Stimulated activated CD8-positive, alpha-beta memory T cell treated with anti-CD3 and anti-CD28 coated beads, Interleukin-12 subunit alpha, Interleukin-12 subunit beta, amount 100 ng/mL, for 24 hours (primary cell): Measurements from ENCODE around the gene TSPAN14.

ENCODE experiments used
- DNase-seq: peaks from one replicate; pipeline ENCODE4 v3.0.0-alpha.2; 2020; ENCODE audit errors: extremely low read depth

The TSPAN14 gene

DNA sequence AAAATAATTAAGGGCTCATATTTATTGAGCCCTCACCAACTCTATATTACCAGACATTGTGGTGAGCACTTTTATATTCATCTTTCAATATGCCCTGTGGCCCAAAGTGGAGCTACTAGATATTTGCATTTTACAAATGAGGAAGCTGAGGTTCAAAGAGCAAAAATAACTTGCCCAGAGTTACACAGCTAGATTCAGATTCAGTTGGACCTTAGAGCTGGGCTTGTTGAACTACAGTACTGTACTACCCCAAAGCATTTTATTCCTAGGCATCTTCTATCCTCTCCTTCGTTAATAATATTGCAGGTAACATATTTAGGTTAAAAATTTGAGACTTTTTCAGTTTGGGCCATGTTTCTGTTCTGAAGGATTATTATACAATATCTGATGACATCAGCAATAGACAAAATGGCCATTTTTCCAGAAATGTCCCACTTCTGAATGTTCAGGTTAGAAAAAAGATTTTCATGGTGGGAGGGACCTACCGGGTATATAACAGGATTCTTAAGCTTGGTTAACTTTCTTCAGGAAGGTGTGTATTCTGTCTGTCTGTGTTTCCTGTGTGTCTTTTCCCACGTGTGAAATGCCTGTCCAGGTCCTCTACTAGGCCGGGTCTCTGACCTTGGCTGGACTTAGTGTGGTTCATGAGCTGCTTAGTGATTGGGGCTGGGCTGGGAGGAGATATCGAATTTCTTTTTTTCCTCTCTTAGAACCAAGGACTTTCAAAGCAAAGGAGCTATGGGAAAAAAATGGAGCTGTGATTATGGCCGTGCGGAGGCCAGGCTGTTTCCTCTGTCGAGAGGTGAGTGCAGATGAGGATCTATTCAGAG is 32.2 kb upstream of the TSPAN14 start:
- no peak for DNase-seq

DNA sequence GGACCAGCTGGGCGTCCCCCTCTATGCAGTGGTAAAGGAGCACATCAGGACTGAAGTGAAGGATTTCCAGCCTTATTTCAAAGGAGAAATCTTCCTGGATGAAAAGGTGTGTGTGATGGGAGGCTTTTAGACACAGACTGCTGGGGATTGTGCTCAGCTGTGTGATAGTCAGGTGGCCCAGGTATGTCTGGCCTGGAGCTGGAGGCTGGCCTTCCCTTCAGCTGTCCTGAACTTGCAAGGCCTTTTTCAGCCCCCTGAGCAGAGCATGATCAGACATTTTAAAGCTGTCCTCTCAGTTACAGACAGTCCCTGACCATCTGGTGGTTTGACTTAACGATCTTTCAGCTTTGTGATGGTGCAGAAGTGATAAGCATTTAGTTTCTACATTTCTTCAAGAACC is 28.2 kb upstream of the TSPAN14 start:
- no peak for DNase-seq

DNA sequence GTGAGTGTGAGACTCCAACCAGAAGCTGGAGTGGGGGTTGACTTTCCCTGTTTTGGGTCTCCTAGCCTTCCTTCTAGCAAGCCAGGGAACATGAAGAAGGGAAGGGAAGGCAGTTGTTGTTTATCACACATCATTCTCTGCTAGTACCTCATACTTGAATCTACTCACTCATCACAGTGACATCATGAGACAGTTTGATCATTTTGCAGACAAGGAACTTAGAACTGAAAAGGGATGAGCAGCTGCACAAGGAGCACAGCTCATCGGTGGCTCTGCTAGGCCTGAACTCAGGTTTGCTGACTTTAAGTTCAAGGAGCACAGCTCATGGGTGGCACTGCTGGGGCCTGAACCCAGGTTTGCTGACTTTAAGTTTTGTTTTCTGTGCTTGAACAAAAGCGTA is 26.6 kb upstream of the TSPAN14 start:
- no peak for DNase-seq

DNA sequence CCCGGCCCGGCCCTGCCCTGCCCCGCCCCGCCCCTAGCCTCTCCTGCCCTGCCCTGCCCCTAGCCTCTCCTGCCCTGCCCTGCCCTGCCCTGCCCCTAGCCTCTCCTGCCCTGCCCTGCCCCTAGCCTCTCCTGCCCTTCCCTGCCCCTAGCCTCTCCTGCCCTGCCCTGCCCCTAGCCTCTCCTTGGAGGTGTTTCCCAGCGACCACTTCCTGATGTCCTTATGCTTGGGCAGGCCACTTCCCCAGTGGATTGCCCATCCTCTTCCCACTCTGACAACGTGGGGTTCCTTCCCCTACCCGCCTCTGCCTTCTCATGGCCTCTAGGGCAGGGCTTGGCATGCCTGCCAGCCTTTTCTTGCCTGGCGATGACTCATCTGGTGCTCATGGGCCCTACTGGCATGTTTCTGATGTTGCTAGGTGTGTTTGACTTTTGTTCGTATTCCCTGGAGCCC is 24.6 kb upstream of the TSPAN14 start:
- DNase-seq: no peak

DNA sequence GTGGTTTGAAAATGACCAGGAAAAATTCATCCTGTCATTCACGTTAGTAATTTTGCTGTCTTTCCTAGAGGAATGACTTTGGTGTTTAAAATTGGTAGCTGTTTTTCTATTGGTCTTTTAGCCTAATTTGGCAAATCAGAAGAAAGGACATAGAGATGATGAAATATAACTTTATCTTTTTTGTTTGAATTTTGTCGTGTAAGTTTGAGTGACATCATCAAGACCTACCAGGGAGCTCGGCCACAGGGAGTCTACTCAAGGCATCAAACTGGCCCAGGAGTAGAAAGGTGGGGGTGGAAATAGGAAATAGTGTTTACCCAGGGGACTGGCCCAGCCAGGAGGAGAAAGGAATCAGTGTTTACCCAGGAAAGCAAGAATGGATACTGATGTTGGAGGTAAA is 21.0 kb upstream of the TSPAN14 start:
- no peak for DNase-seq

DNA sequence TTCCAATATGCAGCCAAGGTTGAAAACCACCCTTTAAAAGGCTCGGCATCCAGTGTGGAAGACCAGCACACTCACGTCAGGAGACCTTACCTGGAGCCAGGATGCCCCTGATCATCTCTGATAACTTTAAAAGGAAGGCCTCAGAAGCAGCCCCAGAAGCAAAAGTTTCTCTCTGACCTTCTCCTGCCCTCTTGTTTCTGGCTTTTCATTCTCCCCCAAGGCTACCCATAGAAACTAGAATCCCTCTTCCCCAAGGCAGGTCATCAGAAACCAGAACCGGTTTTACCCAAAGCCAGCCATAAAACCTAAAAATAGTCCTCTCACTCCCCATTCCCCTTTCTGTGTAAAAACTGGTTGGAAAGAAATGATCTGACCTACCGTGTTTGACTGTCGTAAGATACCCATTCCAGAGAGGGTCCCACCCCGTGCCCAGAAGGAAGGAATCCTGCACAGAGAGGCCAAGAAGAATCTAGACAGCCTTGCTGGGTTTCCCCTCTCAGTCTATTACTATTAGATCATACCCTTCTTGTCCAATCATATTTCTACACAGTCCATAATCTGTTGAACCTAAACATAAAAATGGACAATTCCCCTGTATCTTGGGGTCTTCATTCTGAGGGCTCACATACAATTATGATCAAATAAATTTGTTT is 17.5 kb upstream of the TSPAN14 start:
- no peak for DNase-seq

DNA sequence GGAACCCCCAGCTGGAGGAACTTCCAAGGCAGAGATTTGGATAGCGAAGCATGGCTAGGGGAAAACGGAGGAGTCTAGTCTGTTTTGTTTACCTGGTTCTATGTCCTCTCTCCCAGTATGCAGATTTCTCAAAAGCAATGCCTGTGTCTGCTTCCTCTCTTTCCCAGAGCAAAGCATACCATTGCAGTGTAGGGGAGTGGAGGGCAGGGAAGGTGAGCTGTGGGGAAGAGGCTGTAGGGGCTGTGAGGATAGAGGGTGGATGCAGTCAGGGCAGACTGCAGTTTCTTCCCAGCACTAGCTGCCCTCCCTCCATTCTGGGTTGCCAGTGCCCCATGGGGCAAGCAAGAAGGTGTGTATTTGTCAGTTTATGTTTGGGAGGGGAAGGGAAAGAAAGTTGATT is 16.9 kb upstream of the TSPAN14 start:
- DNase-seq: no peak

DNA sequence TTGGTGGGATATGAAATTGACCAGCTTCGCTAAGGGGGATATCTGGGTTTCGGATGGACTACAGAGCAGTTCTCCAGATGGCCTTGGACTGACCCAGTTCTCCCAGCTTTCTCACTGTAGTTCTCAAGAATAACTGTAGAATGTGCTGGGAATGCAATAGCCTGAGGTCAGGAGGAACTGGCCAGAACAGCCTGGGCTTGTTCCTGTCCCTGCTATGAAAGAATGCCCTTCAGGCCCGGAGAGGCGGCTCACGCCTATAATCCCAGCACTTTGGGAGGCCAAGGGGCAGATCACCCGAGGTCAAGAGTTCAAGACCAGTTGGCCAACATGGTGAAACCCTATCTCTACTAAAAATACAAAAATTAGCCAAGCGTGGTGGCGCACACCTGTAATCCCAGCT is 12.3 kb upstream of the TSPAN14 start:
- no peak for DNase-seq

DNA sequence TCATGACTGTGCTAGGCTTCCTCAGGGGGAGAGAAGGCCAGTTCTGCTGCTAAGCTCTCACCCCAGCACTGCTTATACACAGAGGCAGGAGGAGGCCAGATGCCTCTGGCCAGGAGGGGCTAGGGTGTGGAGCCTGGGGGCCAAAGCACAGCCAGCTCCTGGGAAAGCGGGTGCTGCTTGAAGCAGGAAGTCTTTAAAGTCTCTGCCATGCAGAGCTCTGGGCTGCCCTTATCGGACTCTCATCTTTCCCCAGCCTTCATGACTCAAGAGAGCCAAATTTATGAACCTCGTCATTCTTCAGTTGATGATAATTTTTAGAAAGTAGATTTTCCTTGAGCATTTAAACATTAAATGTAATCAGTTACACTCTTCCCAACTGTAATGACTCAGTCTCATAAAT is 11.2 kb upstream of the TSPAN14 start:
- no peak for DNase-seq

DNA sequence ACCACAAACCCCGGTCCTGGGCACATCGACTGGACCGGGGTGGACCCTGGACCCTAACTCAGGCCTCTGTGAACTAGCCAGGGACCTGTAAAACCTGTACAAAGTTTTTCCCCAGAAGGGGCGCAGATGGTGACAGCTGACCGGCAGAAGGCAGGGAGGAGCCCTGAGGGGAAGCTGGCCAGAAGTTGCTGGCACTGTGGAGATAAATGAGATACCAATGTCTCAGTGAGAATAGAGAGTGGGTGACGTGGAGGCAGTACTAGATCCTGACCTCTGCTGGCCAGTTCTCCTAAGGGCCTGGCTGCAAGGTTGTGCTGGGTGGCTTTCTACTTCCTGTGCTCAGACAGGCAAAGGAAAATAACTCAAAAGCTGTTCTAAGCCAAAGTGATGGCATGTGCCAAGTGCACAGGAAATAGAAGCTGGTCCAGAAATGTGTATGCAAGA is 10.6 kb upstream of the TSPAN14 start:
- DNase-seq: no peak

DNA sequence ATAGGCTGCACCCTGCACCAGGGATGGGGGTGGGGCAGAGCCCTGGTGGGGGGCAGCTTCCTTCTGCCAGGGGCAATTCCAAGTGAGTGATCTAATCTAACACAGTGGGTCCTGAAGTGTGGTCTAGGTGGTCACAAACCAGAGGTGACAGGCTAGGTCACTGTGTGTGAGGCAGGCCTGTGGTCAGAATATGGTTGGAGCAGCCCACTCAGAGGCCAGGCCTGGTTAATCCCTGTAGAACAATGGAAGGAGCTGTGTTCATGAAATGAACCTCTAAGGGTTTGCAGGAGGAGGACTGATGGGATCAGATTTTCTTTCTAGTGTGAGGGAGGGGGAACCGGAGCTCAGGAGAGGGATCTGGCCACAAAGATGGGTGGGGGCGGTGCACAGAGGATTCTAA is 10.0 kb upstream of the TSPAN14 start:
- DNase-seq: no peak

DNA sequence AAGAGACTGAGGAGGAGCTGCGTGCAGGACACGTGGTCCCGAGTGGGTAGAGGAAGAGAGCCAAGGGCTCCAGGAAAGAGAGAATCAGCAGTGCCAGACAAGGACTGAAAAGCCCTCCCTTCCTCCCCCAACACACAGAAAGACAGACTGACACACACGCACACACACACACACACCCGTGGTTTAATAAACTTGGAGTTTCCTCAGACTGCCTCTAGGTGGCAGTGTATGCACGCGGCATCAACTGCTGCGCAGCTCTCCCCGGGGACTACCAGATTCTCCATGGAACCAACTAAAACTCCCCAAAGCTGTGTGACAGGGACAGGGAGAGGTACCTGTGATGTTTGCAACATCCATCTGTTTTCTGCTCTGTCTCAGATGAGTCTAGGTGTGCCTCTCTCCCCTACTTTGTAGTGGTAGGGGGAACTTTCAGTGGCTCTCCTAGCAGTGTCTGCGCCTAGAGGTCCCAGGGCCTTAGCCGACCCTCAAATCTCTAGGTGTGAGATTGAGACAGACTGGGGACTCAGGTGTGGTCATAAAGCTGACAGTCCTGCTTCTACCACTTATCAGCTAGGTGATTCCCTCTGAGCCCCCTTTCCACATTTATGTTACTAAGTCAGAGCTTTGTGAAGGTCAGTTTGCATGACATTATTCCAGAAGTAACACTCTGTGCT is 9.3 kb upstream of the TSPAN14 start:
- DNase-seq: peak; percentile 30

DNA sequence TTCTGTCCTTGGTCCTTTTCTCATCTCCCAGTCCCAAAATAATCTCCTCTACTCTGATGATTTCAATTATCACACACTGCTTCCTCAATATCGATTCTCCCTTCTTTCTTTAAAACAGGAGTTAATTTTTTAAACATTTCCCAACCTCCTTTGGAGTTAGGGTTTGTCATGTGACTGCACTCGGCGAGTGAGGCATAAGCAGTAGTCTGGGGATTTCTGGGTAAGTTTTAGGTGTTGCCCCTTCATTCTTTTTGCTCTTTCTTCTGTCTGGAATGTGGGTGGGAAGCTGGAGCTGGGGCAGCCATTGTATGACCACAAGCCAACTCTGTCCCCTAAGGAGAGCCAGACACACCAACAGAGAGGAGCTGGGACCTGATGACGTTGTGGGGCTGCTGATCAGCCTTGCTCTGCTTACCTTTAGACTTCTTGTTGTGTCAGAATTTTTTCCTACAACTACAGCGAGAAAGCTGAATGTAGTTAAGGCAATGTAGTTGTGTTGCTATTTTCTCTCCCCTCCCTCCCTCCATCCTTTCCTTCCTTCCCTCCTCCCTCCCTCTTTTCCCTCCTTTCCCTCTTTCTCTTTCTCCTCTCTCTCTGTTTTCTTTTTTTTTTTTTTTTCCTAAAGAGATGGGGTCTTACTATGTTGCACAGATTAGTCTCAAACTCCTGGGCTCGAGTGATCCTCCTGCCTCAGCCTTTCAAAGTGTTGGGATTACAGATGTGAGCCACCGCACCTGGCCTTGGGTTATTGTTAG is 6.5 kb upstream of the TSPAN14 start:
- no peak for DNase-seq

DNA sequence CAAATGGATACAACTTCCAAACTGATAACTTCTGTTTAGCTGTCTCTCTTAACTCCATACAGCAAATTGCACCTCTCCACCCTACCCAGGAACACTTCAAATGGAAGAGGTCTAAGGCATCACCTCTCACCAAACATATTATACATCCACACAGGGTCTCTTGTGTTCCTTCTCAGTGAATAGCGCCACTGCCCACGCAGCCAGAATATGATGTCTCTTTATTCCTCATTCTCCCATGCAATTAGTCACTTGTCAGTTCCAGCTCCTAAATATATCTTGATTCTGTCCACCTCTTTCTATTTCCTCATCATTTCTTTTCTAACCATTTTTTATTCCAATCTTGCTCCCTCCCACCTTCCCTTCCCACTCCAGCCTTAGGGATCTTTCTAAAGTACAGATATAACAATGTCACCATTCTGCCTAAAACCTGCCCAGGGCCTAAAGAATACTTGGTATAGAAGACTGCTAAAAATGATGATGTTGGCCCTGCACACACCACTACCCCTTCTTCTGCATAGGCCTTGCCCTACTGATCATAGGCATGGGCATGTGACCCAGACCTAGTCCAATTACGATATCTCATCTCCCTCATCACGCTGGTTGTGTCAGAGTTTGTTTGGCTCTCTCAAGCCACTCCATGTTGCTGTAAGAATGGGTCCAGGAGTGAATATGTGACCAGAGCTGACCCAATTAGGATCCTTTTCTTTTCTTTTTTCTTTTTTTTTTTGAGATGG is 5.7 kb upstream of the TSPAN14 start:
- DNase-seq: no peak

DNA sequence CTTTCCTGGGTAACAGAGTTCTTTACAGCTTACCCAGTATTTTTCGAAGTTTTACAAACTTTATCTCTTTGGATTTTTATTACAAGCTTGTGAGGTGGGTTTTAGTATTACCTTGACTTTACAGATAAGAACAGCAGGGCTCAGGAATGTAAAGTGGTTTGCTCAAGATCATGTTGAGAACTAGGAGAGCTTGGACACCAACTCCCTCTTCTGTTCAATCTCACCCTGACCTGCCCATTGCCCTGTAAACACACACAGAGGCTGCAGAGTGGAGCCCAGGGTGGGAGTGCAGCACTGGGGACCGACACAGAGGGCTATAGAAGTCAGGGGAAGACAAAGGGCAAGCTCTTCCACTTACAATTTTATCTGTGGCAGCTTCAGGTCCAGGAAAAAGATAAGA is 4.6 kb upstream of the TSPAN14 start:
- DNase-seq: no peak

DNA sequence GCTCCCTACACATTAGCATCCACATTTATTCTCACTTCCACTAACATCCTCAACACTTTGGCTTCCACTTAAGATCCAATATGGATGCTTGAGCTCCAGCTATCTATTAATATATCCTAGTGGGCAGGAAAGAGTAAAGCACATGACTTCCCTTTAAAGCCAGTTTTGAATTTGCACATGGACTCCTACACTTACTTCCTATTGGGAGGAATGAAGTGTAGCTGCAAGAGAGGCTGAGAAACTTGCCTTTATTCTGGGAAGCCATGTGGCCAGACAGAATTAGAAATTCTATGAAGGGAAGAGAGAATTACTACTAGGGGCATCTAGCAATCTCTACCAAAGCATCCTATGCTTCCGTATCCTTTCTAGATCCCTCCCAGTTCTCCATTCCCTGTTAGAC is 3.0 kb upstream of the TSPAN14 start:
- DNase-seq: no peak

DNA sequence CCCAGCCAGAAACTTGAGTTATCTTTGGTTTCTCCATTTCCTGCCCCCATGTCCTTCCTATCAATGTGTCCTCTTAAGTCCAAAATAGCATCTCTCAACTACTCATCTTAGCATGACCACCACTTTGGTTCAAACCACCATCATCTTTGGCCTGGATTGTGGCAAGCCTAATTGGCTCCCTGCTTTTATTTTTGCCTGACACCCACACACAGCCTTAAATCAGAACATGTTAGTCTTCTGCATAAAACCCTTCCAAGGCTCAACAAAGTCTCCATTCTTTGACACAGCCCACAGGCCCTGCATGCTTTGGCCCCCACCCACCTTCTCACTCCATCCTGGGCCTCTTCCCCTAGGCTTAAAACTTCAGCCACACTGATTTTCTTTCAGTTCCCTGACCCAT is 2.0 kb upstream of the TSPAN14 start:
- no peak for DNase-seq

DNA sequence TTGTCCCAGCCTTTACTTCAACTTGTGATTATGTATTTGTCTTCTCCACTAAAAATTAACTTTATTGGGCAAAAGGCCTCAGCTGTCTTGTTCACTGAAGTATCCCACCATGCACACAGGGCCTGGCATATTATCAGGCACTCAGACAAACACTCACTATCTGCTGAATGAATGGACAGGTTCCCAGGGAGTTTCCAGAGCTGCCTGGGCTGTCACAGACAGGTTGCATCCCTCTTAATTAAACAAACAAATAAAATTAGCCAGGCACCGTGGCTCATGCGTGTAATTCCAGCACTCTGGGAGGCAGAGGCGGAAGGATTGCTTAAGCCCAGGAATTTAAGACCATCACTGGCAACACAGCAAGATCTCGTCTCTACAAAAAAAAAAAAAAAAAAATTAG is 1.5 kb upstream of the TSPAN14 start:
- no peak for DNase-seq

DNA sequence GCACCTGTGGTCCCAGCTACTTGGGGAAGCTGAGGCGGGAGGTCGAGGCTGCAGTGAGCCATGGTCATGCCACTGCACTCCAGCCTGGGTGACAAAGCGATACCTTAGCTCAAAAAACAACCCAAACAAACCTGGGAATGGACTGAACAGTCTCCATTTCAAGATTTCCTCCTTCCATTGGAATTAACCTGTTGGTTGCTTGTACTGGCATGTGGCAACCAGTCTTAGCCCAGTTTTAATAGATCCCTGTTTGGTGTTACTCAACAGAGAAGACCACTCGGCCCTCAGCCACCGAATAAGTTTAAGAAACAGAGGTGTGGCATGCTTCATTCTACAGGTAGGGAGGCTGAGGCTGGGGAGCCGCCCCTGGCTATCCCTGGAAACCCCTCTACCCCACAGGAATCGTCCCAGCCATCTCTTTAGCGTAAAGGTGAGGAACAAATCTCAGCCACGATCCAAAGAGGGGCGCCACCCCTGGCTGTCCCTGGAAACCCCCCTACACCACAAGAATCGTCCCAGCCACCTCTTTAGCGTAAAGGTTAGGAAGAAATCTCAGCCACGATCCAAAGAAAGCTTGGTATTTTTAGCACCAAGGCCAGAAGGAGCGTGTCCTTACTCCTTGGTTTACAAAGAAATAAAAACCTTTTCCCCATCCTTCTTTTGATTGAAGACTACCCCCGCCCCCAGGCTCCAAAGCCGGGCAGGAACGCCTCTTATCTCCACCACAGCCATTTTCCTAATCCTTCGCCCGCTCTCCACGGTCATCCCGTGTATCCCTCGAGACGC is 861 bp upstream of the TSPAN14 start:
- DNase-seq: no peak
